SK-N-SH treated with all-trans-retinoic acid at 6 μM for 48 hours (cell line): ENCODE measurements around the gene IKBKE.

ENCODE experiments used
- ATAC-seq: fragments of 200-7000 bp; cut with Tn5 transposase; 3 replicates; pipeline ENCODE4 v1.9.1; 2020; ENCODE audit warnings: mild to moderate bottlenecking, moderate library complexity
- ARNTL ChIP-seq: fragments of 450-650 bp; formaldehyde crosslinking; IDR thresholded peaks from 2 replicates; pipeline ENCODE4 v1.5.0; 2020; ENCODE audit warnings: low read depth, mild to moderate bottlenecking, moderate library complexity, borderline replicate concordance
- BACH2 ChIP-seq: fragments of 250-450 bp; sonication (Bioruptor Pico); IDR thresholded peaks from 2 replicates; pipeline ENCODE4 v1.9.0; 2021; ENCODE audit warnings: mild to moderate bottlenecking, borderline replicate concordance
- ESRRG ChIP-seq: fragments of 250-450 bp; sonication (Bioruptor Pico); IDR thresholded peaks from 2 replicates; pipeline ENCODE4 v1.6.1; 2021; ENCODE audit warnings: mild to moderate bottlenecking
- GLIS3 ChIP-seq: fragments of 250-450 bp; sonication (Bioruptor Pico); IDR thresholded peaks from 2 replicates; pipeline ENCODE4 v1.5.0; 2020; ENCODE audit warnings: mild to moderate bottlenecking, moderate library complexity
- ISL1 ChIP-seq: fragments of 250-450 bp; sonication (Bioruptor Pico); IDR thresholded peaks from 2 replicates; pipeline ENCODE4 v2.1.2; 2022; ENCODE audit warnings: mild to moderate bottlenecking, moderate library complexity
- OSR1 ChIP-seq: fragments of 250-450 bp; sonication (Bioruptor Pico); IDR thresholded peaks from 2 replicates; pipeline ENCODE4 v1.8.0; 2022; ENCODE audit warnings: moderate library complexity, mild to moderate bottlenecking, inconsistent platforms
- PPARA ChIP-seq: fragments of 250-450 bp; sonication (Bioruptor Pico); IDR thresholded peaks from 2 replicates; pipeline ENCODE4 v1.5.0; 2020; ENCODE audit warnings: mild to moderate bottlenecking, borderline replicate concordance
- RARB ChIP-seq: fragments of 250-450 bp; sonication (Bioruptor Pico); IDR thresholded peaks from 2 replicates; pipeline ENCODE4 v1.8.0; 2021; ENCODE audit warnings: mild to moderate bottlenecking, moderate library complexity
- SNAI2 ChIP-seq: fragments of 250-450 bp; sonication (Bioruptor Pico); IDR thresholded peaks from 2 replicates; pipeline ENCODE4 v1.5.0; 2020; ENCODE audit warnings: mild to moderate bottlenecking, moderate library complexity
- TCF4 ChIP-seq: fragments of 250-450 bp; sonication (Bioruptor Pico); IDR thresholded peaks from 2 replicates; pipeline ENCODE4 v1.8.0; 2021; ENCODE audit warnings: mild to moderate bottlenecking, moderate library complexity, borderline replicate concordance
- TOX ChIP-seq: fragments of 250-450 bp; sonication (Bioruptor Pico); IDR thresholded peaks from 2 replicates; pipeline ENCODE4 v1.8.0; 2021; ENCODE audit warnings: mild to moderate bottlenecking, moderate library complexity, borderline replicate concordance
- ZC3H10 ChIP-seq: fragments of 250-450 bp; sonication (Bioruptor Pico); IDR thresholded peaks from 2 replicates; pipeline ENCODE4 v1.5.1; 2021; ENCODE audit warnings: mild to moderate bottlenecking, moderate library complexity
- ZFP3 ChIP-seq: fragments of 250-450 bp; sonication (Bioruptor Pico); IDR thresholded peaks from 2 replicates; pipeline ENCODE4 v1.5.0; 2020; ENCODE audit warnings: mild to moderate bottlenecking, moderate library complexity
- ZFP30 ChIP-seq: fragments of 450-650 bp; formaldehyde crosslinking; IDR thresholded peaks from 2 replicates; pipeline ENCODE4 v1.5.0; 2022; ENCODE audit warnings: mild to moderate bottlenecking, moderate library complexity
- ZNF565 ChIP-seq: fragments of 450-650 bp; formaldehyde crosslinking; conservative IDR thresholded peaks from 2 replicates; pipeline ENCODE4 v1.5.0; 2020; ENCODE audit warnings: low read depth, mild to moderate bottlenecking, moderate library complexity
- ZNF70 ChIP-seq: fragments of 450-650 bp; formaldehyde crosslinking; IDR thresholded peaks from 2 replicates; pipeline ENCODE4 v1.5.0; 2020; ENCODE audit warnings: mild to moderate bottlenecking, moderate library complexity
- TF ChIP-seq, protein P1 (sequence below): fragments of 250-450 bp; sonication (Bioruptor Pico); IDR thresholded peaks from 2 replicates; pipeline ENCODE4 v1.5.1; 2020; ENCODE audit warnings: low read depth, mild to moderate bottlenecking, moderate library complexity
- TF ChIP-seq, protein P2 (sequence below): fragments of 250-450 bp; sonication (Bioruptor Pico); IDR thresholded peaks from 2 replicates; pipeline ENCODE4 v1.8.0; 2020; ENCODE audit warnings: mild to moderate bottlenecking, moderate library complexity, borderline replicate concordance
- TF ChIP-seq, protein P3 (sequence below): fragments of 250-450 bp; sonication (Bioruptor Pico); IDR thresholded peaks from 2 replicates; pipeline ENCODE4 v1.5.0; 2020; ENCODE audit warnings: mild to moderate bottlenecking, moderate library complexity
- TF ChIP-seq, protein P4 (sequence below): fragments of 250-450 bp; sonication (Bioruptor Pico); IDR thresholded peaks from 2 replicates; pipeline ENCODE4 v1.5.1; 2021; ENCODE audit warnings: mild to moderate bottlenecking, moderate library complexity
- TF ChIP-seq, protein P5 (sequence below): fragments of 250-450 bp; sonication (Bioruptor Pico); IDR thresholded peaks from 2 replicates; pipeline ENCODE4 v1.8.0; 2021; ENCODE audit warnings: low read depth, mild to moderate bottlenecking, moderate library complexity, borderline replicate concordance

IKBKE gene

DNA sequence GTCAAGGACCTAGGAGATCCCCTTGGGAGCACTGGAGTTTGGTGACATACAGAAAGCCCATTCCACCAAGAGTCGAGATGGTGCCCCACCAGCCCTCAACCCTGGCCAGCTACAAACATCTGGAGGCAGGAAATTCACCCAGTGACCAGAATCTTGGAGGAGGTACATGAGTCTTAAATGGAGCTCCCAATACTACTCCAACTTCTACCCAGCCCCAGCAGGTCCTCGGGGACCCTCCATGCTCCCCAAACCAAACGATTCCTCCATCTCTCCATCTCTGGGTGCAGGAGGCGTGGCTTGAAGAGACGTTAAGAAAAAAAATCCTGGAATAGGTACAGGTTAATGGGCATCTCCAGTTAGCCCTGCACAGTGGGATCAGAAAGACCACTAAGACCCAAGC is 31.6 kb downstream of the IKBKE start (continued):
- TF ChIP-seq, protein P1, sequence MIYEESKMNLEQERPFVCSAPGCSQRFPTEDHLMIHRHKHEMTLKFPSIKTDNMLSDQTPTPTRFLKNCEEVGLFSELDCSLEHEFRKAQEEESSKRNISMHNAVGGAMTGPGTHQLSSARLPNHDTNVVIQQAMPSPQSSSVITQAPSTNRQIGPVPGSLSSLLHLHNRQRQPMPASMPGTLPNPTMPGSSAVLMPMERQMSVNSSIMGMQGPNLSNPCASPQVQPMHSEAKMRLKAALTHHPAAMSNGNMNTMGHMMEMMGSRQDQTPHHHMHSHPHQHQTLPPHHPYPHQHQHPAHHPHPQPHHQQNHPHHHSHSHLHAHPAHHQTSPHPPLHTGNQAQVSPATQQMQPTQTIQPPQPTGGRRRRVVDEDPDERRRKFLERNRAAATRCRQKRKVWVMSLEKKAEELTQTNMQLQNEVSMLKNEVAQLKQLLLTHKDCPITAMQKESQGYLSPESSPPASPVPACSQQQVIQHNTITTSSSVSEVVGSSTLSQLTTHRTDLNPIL (CRISPR knock-in tag) = no peak
- TF ChIP-seq GLIS3 (CRISPR knock-in tag) (no peak), ZC3H10 (CRISPR knock-in tag) (no peak), SNAI2 (CRISPR knock-in tag) (no peak)
- TF ChIP-seq, protein P2, sequence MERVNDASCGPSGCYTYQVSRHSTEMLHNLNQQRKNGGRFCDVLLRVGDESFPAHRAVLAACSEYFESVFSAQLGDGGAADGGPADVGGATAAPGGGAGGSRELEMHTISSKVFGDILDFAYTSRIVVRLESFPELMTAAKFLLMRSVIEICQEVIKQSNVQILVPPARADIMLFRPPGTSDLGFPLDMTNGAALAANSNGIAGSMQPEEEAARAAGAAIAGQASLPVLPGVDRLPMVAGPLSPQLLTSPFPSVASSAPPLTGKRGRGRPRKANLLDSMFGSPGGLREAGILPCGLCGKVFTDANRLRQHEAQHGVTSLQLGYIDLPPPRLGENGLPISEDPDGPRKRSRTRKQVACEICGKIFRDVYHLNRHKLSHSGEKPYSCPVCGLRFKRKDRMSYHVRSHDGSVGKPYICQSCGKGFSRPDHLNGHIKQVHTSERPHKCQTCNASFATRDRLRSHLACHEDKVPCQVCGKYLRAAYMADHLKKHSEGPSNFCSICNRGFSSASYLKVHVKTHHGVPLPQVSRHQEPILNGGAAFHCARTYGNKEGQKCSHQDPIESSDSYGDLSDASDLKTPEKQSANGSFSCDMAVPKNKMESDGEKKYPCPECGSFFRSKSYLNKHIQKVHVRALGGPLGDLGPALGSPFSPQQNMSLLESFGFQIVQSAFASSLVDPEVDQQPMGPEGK = no peak
- TF ChIP-seq, all 23 proteins: peak for 0

DNA sequence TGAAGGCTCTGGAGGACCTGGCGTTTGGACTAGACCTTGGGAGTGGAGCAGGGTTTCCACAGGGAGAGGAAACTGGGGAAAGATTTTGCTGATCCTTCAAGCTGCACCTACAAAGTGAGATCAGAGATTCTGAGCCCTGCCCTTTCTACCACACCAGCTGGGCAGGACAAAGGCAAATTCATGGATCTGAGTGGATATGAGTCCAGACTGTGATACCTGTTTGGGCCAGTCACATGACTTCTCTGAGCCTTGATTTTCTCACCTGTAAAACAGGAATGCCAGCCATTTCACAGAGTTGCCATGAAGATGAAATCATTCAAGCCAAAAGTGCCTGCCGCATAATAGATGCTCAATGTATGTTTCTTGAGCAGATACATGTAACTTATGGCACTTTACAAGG is 32.1 kb downstream of the IKBKE start:
- no peak for TF ChIP-seq ZC3H10 (CRISPR knock-in tag)
- TF ChIP-seq, protein P2 = no peak
- no peak for TF ChIP-seq PPARA (CRISPR knock-in tag)
- TF ChIP-seq, protein P3, sequence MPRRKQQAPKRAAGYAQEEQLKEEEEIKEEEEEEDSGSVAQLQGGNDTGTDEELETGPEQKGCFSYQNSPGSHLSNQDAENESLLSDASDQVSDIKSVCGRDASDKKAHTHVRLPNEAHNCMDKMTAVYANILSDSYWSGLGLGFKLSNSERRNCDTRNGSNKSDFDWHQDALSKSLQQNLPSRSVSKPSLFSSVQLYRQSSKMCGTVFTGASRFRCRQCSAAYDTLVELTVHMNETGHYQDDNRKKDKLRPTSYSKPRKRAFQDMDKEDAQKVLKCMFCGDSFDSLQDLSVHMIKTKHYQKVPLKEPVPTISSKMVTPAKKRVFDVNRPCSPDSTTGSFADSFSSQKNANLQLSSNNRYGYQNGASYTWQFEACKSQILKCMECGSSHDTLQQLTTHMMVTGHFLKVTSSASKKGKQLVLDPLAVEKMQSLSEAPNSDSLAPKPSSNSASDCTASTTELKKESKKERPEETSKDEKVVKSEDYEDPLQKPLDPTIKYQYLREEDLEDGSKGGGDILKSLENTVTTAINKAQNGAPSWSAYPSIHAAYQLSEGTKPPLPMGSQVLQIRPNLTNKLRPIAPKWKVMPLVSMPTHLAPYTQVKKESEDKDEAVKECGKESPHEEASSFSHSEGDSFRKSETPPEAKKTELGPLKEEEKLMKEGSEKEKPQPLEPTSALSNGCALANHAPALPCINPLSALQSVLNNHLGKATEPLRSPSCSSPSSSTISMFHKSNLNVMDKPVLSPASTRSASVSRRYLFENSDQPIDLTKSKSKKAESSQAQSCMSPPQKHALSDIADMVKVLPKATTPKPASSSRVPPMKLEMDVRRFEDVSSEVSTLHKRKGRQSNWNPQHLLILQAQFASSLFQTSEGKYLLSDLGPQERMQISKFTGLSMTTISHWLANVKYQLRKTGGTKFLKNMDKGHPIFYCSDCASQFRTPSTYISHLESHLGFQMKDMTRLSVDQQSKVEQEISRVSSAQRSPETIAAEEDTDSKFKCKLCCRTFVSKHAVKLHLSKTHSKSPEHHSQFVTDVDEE (CRISPR knock-in tag) = no peak
- TF ChIP-seq ZFP30 = no peak
- no peak for TF ChIP-seq ESRRG (CRISPR knock-in tag)
- no peak for TF ChIP-seq TOX (CRISPR knock-in tag)
- no peak for TF ChIP-seq BACH2
- TF ChIP-seq ZNF70 (CRISPR knock-in tag) = no peak
- TF ChIP-seq ISL1 = no peak
- no peak for TF ChIP-seq OSR1 (CRISPR knock-in tag)
- TF ChIP-seq SNAI2 (CRISPR knock-in tag) = no peak
- TF ChIP-seq ZFP3 = no peak
- TF ChIP-seq RARB (CRISPR knock-in tag) = no peak
- no peak for TF ChIP-seq TCF4 (CRISPR knock-in tag)
- no peak for TF ChIP-seq GLIS3 (CRISPR knock-in tag)
- no peak for ATAC-seq

DNA sequence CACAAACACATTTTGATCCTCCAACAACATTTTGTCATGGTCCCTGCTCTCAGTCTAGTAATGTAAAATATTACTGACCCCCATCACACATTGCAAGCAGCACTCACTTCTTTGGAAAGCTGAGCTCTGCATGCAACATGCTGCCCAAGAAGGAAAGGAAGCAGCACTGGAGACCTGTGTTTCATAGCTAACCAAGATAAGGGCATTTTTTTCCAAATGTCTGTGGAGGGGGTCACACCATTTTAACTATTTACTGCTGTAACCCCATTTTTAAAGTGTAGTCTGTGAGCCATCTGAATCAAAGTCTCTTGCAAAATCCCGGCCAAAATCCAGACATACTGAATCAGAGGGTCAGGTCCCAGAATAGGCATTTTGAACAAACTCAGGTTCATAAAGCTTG is 32.5 kb downstream of the IKBKE start:
- no peak for ATAC-seq
- TF ChIP-seq RARB (CRISPR knock-in tag) (no peak), ZFP3 (no peak), SNAI2 (CRISPR knock-in tag) (no peak), TOX (CRISPR knock-in tag) (no peak), GLIS3 (CRISPR knock-in tag) (no peak), ESRRG (CRISPR knock-in tag) (no peak), PPARA (CRISPR knock-in tag) (no peak), ZFP30 (no peak), BACH2 (no peak), ZNF70 (CRISPR knock-in tag) (no peak), ZC3H10 (CRISPR knock-in tag) (no peak), TCF4 (CRISPR knock-in tag) (no peak), ARNTL (CRISPR knock-in tag) (no peak), ZNF565 (CRISPR knock-in tag) (no peak), ISL1 (no peak)
- TF ChIP-seq, protein P4, sequence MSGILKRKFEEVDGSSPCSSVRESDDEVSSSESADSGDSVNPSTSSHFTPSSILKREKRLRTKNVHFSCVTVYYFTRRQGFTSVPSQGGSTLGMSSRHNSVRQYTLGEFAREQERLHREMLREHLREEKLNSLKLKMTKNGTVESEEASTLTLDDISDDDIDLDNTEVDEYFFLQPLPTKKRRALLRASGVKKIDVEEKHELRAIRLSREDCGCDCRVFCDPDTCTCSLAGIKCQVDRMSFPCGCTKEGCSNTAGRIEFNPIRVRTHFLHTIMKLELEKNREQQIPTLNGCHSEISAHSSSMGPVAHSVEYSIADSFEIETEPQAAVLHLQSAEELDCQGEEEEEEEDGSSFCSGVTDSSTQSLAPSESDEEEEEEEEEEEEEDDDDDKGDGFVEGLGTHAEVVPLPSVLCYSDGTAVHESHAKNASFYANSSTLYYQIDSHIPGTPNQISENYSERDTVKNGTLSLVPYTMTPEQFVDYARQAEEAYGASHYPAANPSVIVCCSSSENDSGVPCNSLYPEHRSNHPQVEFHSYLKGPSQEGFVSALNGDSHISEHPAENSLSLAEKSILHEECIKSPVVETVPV (CRISPR knock-in tag) = no peak
- TF ChIP-seq, protein P5, sequence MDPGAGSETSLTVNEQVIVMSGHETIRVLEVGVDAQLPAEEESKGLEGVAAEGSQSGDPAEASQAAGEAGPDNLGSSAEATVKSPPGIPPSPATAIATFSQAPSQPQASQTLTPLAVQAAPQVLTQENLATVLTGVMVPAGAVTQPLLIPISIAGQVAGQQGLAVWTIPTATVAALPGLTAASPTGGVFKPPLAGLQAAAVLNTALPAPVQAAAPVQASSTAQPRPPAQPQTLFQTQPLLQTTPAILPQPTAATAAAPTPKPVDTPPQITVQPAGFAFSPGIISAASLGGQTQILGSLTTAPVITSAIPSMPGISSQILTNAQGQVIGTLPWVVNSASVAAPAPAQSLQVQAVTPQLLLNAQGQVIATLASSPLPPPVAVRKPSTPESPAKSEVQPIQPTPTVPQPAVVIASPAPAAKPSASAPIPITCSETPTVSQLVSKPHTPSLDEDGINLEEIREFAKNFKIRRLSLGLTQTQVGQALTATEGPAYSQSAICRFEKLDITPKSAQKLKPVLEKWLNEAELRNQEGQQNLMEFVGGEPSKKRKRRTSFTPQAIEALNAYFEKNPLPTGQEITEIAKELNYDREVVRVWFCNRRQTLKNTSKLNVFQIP (CRISPR knock-in tag) = no peak
- TF ChIP-seq, protein P3 (CRISPR knock-in tag) = no peak
- TF ChIP-seq, protein P1 (CRISPR knock-in tag) = no peak
